HG03342 (cell line): ENCODE measurements around the gene JMJD6.
"Not testable (repeated sequence)": the region's sequence is repeated elsewhere in the genome, so short reads cannot be mapped to it uniquely, and the experiment has no call there.

Experiments
- ATAC-seq: cut with Tn5 transposase; IDR thresholded peaks from one replicate; pipeline ENCODE4 v1.9.1; 2021; ENCODE audit warnings: mild to moderate bottlenecking, moderate library complexity; ENCODE audit not compliant: unreplicated experiment

The JMJD6 gene

GRCh38 chr17:76718516-76718915 is 7.9 kb downstream of the JMJD6 start:
- ATAC-seq = no peak

- no peak for ATAC-seq
Measured at GRCh38 chr17:76716839-76717215, 9.6 kb downstream of the JMJD6 start.

GRCh38 chr17:76716146-76716838 is 10.1 kb downstream of the JMJD6 start:
- ATAC-seq = no peak

GRCh38 chr17:76715496-76715830 is 10.9 kb downstream of the JMJD6 start:
- no peak for ATAC-seq

GRCh38 chr17:76714822-76715495 is 11.4 kb downstream of the JMJD6 start:
- no peak for ATAC-seq

GRCh38 chr17:76714336-76714735 is 12.1 kb downstream of the JMJD6 start:
- no peak for ATAC-seq

- ATAC-seq = no peak
Measured at GRCh38 chr17:76713765-76714164, 12.6 kb downstream of the JMJD6 start.

- not testable (repeated sequence) for ATAC-seq
Measured at GRCh38 chr17:76712321-76712720, 14.1 kb downstream of the JMJD6 start.

GRCh38 chr17:76710863-76711611 is 15.4 kb downstream of the JMJD6 start, which contains the start of gene MXRA7:
Gene MXRA7 (minus strand): TSS chr17:76710965. CDS start chr17:76710946, 19 bp downstream.
- ATAC-seq = peak; percentile 51

GRCh38 chr17:76709951-76710862 is 16.2 kb downstream of the JMJD6 start:
- peak; percentile 20 for ATAC-seq

- ATAC-seq = no peak
Measured at GRCh38 chr17:76709077-76709950, 17.1 kb downstream of the JMJD6 start.

GRCh38 chr17:76707985-76708807 is 18.2 kb downstream of the JMJD6 start:
- ATAC-seq = no peak

GRCh38 chr17:76706817-76707216 is 19.6 kb downstream of the JMJD6 start:
- ATAC-seq = no peak

GRCh38 chr17:76704805-76705204 is 21.6 kb downstream of the JMJD6 start:
- ATAC-seq = no peak

- no peak for ATAC-seq
Measured at GRCh38 chr17:76702941-76703637, 23.3 kb downstream of the JMJD6 start.

- no peak for ATAC-seq
Measured at GRCh38 chr17:76702076-76702475, 24.3 kb downstream of the JMJD6 start.

GRCh38 chr17:76701471-76701967 is 24.9 kb downstream of the JMJD6 start:
- no peak for ATAC-seq
